NT2/D1 (cell line): ENCODE measurements around the gene GIMAP1.

Source experiments
- DNase-seq: peaks from one replicate; pipeline ENCODE4 v3.0.0-alpha.2; 2011; ENCODE audit warnings: low read depth, low spot score
- H3K27me3 ChIP-seq: 2 replicates; pipeline ENCODE4 v1.6.0; 2011; ENCODE audit warnings: mild to moderate bottlenecking; ENCODE audit not compliant: insufficient read length, insufficient read depth
- H3K36me3 ChIP-seq: 2 replicates; pipeline ENCODE4 v1.6.1; 2011; ENCODE audit warnings: mild to moderate bottlenecking, low read length, mixed read lengths; ENCODE audit not compliant: insufficient read depth, insufficient read length
- H3K4me1 ChIP-seq: 2 replicates; pipeline ENCODE4 v1.5.1; 2011; ENCODE audit not compliant: insufficient read depth, insufficient read length
- H3K4me3 ChIP-seq: 2 replicates; pipeline ENCODE4 v1.5.1; 2011; ENCODE audit warnings: low read depth; ENCODE audit not compliant: insufficient read length
- H3K9ac ChIP-seq: 2 replicates; pipeline ENCODE4 v1.6.0; 2011; ENCODE audit warnings: low read depth; ENCODE audit not compliant: insufficient read length
- H3K9me3 ChIP-seq: 2 replicates; pipeline ENCODE4 v1.5.1; 2011; ENCODE audit warnings: mild to moderate bottlenecking, low read length; ENCODE audit not compliant: insufficient read depth
- SUZ12 ChIP-seq: IDR thresholded peaks from 2 replicates; pipeline ENCODE4 v1.6.1; 2011; ENCODE audit not compliant: insufficient read length, insufficient read depth; ENCODE audit errors: extremely low read depth
- YY1 ChIP-seq: IDR thresholded peaks from 2 replicates; pipeline ENCODE4 v1.6.1; 2011; ENCODE audit not compliant: insufficient read length, insufficient read depth
- ZNF274 ChIP-seq: IDR thresholded peaks from 2 replicates; pipeline ENCODE4 v1.6.1; 2011; ENCODE audit warnings: mild to moderate bottlenecking, low read depth, low read length

GIMAP1 gene

GRCh38 chr7:150735596-150736358 lies 19.4 kb downstream of the GIMAP1 start:
- H3K4me1 ChIP-seq, result no peaks in the 10 kb centered on the region
- no peak for TF ChIP-seq SUZ12
- no peak for TF ChIP-seq YY1
- no peak for TF ChIP-seq ZNF274

DNA sequence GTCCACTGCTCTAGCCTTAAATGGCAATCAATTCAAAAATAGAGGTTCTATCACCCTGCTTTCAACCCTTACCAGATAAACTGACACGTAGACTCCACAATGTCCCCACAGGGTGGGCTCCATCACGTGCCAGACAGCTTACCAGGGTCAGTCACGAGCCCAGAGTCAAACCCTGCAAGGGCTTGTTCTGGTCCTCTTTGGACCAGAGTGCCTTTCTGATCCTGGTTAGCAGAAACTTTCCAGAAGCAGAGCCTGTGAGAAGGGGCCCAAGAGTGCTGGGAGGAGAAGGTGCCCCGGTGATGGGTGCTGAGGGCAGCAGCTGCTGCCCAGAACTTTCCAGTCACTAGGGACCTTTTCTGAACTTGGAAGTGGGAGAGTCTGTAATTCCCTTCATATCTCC lies 20.5 kb downstream of the GIMAP1 start:
- H3K4me3 ChIP-seq, result no peak overlapping the region
- no peak for DNase-seq
- no peak overlapping the region for H3K9ac ChIP-seq
- no peak for TF ChIP-seq SUZ12
- no peak for TF ChIP-seq ZNF274
- TF ChIP-seq YY1, result no peak
- H3K9me3 ChIP-seq, result peaks cover 18% of the 10 kb centered on the region; the same call in 1 of the 2 replicates
- H3K4me1 ChIP-seq, result no peaks in the 10 kb centered on the region
- no peaks in the 10 kb centered on the region for H3K36me3 ChIP-seq
- peaks cover 97% of the 10 kb centered on the region for H3K27me3 ChIP-seq

More at GRCh38 chr7:150735596-150736358, 19.4 kb downstream of the GIMAP1 start:
- Histone ChIP-seq H3K4me3 (no peak overlapping the region), H3K27me3 (peaks cover 97% of the 10 kb centered on the region), H3K9ac (no peak overlapping the region), H3K9me3 (peaks cover 18% of the 10 kb centered on the region; the same call in 1 of the 2 replicates), H3K36me3 (no peaks in the 10 kb centered on the region)
- DNase-seq, result peak; percentile 83

DNA sequence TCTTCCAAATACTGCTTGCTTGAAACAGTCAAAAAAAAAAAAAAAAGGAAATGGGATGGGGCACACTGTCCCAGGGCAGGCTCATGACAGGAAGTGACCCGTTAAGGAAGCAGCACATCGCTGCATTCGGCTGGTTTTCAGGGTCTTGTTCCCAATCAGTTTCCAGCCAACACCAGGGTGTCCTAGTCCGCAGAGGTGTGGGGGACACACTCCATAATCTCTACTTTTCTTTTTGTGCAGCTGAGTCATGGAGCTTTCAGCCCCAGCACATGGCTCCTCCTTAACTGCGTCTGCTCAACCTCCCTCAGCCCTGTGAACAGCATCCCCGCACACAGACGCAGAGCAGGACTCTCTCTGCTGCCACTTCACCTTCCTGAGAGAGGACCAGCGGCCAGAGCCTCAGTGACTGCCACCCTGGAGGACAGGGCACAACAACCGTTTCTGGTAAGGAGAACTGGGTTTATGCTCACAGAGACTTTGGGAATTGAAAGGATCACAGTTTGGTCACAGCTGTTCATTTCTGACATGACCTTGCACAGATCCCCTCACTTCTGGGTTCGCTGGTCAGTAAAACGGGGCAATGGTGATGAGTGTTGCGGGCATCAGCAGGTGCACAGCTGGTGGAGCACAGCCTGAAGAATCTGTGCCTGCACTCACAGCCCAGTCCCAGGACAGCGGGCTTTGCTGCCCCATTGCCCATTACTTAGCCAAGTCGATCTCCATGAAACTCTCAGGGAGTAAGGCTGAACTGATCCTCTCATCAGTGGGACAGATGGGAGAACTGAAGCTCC lies 21.0 kb downstream of the GIMAP1 start, which contains the start of gene GIMAP5:
Gene GIMAP5, plus strand, starts transcription at position 154 of the 791 bp plus-strand sequence. CDS start 3,467 bp downstream, outside the sequence.
- Histone ChIP-seq H3K36me3 (no peaks in the 10 kb centered on the region), H3K9me3 (peaks cover 20% of the 10 kb centered on the region; the same call in 1 of the 2 replicates), H3K4me3 (no peak within 1 kb of the TSS), H3K27me3 (peaks cover 97% of the 10 kb centered on the region), H3K9ac (no peak within 1 kb of the TSS), H3K4me1 (no peaks in the 10 kb centered on the region)
- no peak for DNase-seq
- TF ChIP-seq SUZ12 (no peak), YY1 (no peak), ZNF274 (no peak)

DNA sequence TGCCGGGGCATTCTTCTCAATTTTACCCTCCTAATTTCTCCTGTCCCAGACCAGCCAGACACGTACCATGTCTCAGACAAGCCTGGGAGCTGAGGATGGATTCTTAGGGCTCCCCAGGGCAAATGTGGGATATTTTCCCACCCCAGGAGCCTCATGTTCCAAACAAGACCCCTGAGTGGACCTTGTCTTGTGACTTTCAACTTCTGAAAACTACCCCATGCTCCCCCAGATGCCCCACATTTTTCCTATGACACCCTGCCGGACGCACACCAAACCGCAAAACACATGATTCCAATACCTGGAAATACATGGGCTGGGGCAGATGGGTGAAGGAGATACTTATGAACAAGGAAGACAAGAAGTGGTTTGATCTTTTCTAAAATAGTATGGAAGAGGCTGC lies 21.7 kb downstream of the GIMAP1 start:
- TF ChIP-seq SUZ12, result no peak
- no peak for TF ChIP-seq ZNF274
- TF ChIP-seq YY1, result no peak
- no peak overlapping the region for H3K4me3 ChIP-seq
- peaks cover 22% of the 10 kb centered on the region; the same call in 1 of the 2 replicates for H3K9me3 ChIP-seq
- H3K27me3 ChIP-seq, result peaks cover 97% of the 10 kb centered on the region
- DNase-seq, result no peak
- H3K9ac ChIP-seq, result no peak overlapping the region
- H3K4me1 ChIP-seq, result no peaks in the 10 kb centered on the region
- no peaks in the 10 kb centered on the region for H3K36me3 ChIP-seq

DNA sequence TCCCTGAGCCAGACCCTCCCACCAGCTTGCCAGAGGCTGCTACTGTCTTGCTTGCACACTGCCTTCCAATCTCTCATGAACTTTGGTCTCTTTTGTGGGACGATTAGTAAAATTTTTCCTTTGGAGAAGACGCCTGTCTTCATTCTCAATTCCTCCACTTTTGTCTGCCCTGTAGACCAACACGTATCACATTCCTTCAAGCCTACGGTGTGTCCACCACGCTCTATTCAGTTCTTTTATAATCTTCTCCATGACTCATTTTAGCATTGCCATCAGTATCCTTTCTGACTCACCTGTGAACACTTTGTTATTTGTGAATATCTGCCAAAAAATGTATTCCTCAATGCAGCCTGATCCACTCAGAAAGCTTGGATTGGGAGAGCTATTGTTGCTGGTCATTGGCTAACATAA lies 22.2 kb downstream of the GIMAP1 start:
- Histone ChIP-seq H3K27me3 (peaks cover 97% of the 10 kb centered on the region), H3K36me3 (no peaks in the 10 kb centered on the region), H3K4me3 (no peak overlapping the region), H3K9ac (no peak overlapping the region), H3K9me3 (peaks cover 21% of the 10 kb centered on the region; the same call in 1 of the 2 replicates), H3K4me1 (no peaks in the 10 kb centered on the region)
- DNase-seq, result no peak
- TF ChIP-seq YY1, result no peak
- no peak for TF ChIP-seq ZNF274
- TF ChIP-seq SUZ12, result no peak

GRCh38 chr7:150739033-150739432 lies 22.6 kb downstream of the GIMAP1 start:
- peaks cover 97% of the 10 kb centered on the region for H3K27me3 ChIP-seq
- TF ChIP-seq ZNF274, result no peak
- TF ChIP-seq SUZ12, result no peak
- TF ChIP-seq YY1, result no peak

GRCh38 chr7:150740053-150740452 lies 23.6 kb downstream of the GIMAP1 start:
- H3K27me3 ChIP-seq, result peaks cover 97% of the 10 kb centered on the region
- no peaks in the 10 kb centered on the region for H3K36me3 ChIP-seq
- no peak overlapping the region for H3K4me3 ChIP-seq
- H3K4me1 ChIP-seq, result no peaks in the 10 kb centered on the region
- no peak for DNase-seq
- no peak overlapping the region for H3K9ac ChIP-seq
- peaks cover 6% of the 10 kb centered on the region; the same call in 1 of the 2 replicates for H3K9me3 ChIP-seq
- TF ChIP-seq ZNF274 (no peak), YY1 (no peak), SUZ12 (no peak)

More at GRCh38 chr7:150739033-150739432, 22.6 kb downstream of the GIMAP1 start:
- H3K4me1 ChIP-seq, result no peaks in the 10 kb centered on the region
- no peaks in the 10 kb centered on the region for H3K36me3 ChIP-seq
- H3K4me3 ChIP-seq, result no peak overlapping the region
- peaks cover 16% of the 10 kb centered on the region; the same call in 1 of the 2 replicates for H3K9me3 ChIP-seq
- DNase-seq, result no peak
- H3K9ac ChIP-seq, result no peak overlapping the region
